ENCODE measurements around the gene CDKAL1.

CDKAL1 gene

DNA sequence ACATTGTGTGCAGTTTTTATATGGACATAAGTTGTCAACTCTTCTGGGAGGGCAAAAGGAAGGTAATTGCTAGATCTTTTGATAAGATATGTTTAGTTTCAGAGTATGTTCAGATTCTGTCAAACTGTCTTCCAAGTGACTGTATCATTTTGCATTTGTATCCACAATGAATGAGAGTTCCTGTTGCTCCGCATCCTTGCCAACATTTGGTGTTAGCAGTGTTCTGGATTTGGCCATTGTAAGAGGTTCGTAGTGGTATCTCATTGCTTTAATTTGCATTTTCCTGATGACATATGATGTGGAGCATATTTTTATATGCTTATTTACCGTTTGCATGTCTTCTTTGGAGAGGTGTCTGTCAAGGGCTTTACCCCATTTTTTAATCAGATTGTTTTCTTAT lies 150.2 kb downstream of the CDKAL1 start:
- no peak for DNase-seq

DNA sequence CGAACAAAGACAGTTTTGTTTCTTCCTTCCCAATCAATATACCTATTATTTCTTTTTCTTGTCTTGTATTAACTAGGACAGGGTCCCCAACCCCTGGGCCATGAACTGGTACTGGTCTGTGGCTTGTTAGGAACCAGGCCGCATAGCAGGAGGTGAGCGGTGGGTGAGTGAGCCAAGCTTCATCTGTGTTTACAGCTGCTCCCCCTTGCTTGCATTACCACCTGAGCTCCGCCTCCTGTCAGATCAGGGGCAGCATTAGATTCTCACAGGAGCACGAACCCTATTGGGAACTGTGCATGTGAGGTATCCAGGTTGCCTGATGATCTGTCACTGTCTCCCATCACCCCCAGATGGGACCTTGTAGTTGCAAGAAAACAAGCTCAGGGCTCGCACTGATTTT lies 151.9 kb downstream of the CDKAL1 start:
- peak; percentile 74 for DNase-seq

DNA sequence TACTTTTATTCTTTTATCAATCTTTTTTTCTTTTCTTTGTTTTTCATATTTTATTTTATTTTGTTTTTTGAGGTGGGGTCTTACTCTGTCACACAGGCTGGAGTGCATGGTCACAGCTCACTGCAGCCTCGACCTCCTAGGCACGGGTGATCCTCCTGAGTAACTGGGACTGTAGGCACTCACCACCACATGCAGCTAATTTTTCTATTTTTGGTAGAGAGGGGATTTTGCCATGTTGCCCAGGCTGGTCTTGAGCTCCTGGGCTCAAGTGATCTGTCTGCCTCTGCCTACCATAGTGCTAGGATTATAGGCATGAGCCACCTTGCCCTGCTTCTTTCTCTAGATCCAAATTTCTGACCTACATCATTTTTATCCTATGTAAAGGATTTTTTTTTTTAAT lies 153.2 kb downstream of the CDKAL1 start:
- DNase-seq: no peak

DNA sequence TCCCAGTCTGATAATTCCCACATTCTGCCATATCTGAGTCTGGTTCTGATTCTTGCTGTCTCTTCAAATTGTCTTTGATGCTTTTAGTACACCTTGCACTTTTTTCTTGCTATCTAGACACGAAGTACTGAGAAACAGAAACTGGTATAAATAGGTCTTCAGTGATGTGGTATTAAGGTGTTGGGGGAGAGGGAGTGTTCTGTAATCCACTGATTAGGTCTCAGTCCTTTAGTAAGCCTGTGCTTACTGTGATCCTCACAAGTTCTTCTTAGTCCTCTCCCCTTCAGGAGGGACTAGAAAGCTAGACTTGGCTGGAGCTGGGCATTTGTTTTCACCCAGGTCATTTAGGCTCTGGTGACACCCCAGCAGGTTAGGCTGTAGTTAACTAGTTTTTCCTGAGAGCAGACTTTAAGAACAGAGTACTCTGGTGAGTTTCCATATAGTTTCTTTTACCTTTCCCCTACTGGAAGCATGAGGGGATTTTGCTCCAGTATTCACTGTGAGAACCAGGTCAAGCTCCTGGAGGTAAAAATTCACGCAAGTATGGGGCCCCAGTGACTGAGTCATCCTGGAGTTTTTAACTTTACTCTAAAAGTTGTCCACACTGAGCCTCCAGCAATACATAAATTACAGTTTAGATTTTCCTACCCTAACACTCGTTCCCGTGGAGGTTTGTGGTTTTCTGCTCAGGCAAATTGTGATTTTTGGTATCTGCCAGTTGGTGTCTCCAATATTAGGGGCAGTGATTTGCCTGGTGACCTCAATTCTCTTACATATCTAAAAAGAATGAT lies 154.6 kb downstream of the CDKAL1 start:
- peak; percentile 39 for DNase-seq

DNA sequence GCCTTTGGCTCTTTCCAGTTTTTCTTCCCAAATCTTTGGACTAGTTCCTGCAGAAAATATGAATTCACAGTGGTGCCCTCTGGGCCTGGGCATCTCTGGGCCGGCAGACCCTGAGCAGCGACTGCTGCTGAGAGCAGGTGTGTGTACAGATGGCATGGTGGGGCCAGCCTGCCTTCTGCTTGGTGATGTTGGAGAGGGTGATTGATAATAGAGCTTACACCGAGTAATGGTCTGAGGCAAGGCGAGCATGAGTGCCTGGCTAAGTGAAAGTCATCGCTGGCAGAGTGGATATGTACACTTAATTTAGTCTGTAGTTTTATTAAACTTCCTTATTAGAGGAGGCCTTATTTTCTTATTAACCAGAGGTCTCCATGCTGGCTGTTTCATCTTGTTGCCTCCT lies 156.9 kb downstream of the CDKAL1 start:
- peak; percentile 78 for DNase-seq

DNA sequence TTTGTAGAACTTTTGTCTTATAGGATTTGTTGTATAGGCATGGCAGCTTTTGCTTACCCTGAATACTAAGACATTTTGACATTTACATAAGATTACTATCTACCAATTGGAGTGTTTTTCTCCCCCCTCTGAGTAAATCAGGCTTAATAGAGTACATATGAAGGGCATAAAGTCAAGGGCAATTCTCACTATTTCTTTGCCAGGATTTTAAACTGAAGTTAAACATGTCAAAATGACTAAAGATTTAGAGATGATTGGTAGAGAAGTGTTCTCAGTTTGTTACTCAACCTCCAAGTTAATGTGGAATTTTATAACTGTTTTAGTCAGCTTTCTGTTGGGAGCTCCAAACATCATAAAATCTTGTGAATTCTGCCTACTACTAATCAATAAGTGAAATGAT lies 157.8 kb downstream of the CDKAL1 start:
- no peak for DNase-seq

DNA sequence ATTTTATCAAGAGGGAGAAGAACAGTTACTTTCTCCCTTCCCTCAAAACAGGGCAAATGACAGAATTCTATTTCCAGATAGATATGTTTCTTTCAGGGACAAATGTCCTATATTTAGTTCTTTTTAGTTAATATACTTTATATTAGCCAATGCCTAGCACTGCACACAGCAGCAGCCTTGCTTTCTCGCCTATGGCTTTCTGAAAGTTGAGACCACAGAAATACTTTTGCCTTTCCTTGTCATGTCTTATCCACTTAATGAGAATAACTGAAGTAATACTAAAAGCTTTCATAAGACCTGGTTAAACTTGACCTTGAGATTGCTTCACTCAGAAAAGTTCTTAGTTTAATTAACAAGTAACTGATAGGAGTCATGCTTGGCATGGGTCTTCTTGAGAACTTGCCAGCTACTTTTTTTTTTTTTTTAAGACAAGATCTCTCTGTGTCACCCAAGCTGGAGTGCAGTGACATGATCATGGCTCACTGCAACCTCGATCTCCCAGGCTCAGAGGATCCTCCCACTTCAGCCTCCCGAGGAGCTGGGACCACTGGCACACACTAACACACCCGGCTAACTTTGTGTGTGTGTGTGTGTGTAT lies 159.3 kb downstream of the CDKAL1 start:
- no peak for DNase-seq

DNA sequence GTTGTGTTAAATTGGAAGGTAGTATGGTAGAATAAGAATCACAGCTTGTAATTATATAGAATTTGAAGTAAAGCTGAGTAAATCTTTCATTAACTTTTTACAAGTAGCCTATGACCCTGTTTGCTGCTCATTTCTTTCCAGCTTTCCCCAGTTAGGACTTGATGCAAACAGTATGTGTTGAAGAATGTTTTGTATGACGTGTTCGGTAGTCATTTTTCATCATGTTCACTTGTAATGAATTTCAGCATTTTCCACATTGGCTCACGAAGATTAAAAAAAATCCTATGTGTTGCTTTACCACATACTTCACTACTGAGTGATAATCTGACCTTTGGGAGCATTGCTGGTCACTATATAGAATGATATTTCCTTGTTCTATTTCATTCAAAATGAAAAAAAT lies 162.4 kb downstream of the CDKAL1 start:
- no peak for DNase-seq

DNA sequence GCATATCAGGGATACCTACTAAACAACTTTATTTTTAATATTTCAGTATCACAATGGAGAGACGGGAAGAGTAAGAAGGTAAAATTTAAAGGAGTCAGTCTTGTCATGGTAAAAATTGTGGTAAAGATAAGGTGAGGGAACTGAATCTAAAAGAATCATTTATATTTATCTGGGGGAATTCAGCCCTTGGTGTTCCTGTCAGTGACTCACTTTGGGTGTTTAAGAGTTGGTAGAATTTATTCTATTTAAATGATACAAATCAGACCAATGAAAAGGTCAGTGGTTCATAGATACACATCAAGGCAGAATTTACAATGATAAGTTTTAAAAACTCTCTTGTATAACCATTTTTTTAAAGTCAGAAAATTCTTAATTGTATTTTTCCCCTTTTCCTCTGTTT lies 164.4 kb downstream of the CDKAL1 start:
- DNase-seq: no peak

DNA sequence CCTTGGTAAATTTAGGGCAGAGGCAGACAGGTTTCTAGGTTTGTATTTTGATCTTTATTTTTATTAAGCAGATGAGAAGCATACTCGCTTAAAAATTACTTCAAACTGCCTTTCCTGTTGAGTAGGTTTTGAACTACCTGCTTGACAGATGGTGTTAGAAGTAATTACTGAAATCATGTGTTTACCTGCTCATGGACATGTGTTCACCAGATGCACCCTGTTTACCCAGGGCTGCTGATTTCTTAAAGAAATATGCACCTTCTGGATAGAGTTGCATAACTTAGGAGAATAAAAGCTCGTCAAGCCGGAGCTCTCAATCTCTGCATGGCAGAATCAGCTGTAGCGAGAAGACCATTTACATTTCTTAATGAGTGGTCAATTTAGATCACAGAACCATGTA lies 165.1 kb downstream of the CDKAL1 start:
- DNase-seq: peak; percentile 77

DNA sequence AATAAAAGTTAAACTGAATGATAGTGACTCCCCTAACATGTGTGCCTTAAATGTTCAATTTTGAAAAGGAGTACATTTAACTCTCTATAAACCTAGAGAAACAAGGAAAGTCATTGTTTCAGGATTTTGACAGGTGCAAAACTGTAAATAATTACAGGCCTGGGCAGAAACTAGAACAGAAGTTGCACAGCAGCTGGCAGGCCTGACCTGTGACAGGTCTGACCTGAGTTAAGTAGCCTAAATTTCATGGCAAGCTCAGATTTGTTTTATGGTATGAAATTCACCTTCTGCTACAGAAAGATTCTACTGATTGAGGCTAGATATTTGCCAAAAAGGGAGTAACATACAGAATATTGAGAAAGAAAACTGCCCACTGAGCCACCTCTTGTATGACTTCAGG lies 166.1 kb downstream of the CDKAL1 start:
- no peak for DNase-seq

DNA sequence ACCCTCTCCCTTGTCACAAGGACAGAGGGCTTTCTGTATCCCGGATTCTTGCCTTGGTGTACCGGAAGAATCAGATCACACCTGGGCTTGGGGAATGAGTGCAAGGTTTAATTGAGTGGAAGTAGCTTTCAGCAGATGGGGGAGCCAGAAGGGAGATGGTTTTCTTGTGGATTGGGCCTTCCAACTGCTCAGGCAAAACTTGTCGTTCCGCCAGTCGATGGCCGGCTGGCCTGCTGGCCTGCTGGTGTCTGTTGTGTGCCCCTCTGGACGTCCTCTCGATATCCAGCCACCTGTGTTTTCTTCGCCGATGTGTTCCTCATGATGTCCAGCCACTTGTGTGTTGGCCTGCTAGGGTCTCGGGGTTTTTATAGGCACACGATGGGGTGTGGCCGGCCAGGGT lies 168.1 kb downstream of the CDKAL1 start:
- DNase-seq: no peak

DNA sequence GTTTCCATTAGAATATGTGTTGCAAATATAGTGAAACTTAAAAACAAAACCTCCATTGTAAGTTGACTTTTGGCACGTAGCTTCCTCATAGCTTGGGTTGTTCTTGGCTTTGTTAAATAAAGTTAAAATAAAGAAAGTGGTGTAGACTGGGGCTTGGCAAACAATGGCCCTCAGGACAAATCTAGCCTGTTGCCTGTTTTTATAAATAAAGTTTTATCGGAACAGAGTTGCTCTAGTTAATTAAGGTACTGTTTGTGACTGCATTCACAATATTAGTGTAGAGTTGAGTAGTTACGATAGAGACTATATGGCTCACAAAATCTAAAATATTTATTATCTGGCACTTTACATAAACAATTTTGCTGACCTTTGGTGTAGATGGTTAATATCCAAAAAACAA lies 168.8 kb downstream of the CDKAL1 start:
- DNase-seq: no peak

DNA sequence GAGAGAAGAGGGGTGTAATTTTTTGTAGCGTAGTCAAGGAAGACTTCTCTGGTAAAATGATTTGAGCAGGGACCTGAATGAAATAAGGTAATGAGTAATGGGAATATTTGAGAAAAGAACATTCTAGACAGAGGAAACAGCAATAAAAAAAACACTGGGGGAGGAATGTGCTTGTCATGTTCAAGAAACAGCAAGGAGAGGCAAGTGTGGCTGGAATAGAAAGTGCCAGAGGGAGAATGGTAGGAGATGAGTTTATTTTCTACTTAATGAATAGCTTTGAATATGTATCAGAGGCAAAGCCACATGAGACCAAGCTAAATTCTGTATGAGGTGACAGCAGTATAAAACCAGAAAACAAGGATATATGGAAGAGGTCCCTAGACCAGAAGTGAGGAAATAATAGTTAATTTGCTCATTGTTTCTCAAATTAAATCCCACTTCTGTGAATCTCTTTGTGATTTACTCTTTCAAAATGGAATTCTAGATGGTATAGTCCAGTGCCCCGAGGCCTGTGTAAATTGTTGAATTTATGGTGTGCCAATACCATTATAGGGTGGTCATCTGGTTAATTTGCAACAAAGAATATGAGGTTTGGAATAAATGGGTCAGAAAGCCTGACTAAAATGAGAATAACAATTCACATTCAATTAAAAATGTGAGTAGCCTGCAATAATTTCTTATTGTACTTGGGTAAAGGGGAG lies 170.2 kb downstream of the CDKAL1 start:
- DNase-seq: no peak

DNA sequence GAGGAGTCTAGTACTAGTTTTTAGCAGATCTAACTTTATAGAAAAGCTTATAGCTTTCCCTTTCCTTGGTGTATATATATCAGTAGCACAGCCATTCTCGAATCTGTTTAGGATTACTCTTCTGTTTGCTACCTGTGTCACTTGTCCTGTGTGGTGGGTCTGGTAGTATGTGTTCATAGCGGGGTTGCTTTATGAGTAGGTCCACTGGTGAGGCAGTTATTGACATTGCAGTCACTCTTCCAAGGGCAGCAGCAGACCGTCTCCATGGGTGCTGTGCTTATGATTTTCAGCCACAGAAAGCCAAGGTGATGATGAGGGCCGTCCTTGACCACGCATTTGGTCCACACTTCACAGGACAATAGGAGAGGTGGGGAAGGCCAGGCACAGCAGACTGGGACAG lies 171.5 kb downstream of the CDKAL1 start:
- peak; percentile 35 for DNase-seq

DNA sequence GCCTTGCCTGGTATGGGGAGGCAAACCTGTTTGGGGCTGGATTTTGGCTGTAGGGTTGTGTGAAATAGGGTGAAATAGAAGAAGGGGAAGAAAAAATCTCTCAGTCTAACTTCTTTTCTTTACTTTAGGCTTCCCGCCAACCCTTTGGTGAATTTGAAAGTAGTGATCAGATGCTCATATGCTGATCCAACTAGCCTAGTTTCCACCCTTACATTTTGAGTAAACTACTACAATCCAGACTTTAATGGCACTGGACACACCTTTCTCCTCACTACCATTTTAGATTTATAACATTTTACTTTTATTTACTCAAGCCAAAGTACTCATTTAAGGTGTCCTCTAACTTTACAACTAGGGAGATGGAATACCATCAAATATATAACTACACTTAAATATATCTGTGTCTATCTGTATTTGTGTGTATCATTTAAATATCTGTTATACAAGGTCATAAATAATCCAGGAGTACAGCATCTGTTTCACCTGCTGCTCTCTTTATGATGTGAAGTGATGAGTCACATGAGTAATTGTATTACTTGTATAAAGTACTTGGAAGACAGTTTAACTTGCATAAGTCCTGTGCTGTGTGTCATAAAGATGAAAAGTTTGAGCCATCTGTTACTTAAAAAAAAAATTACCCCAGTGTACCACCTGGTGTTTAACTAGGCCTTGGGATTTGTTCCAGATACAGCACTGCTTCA lies 172.1 kb downstream of the CDKAL1 start:
- DNase-seq: peak; percentile 39

DNA sequence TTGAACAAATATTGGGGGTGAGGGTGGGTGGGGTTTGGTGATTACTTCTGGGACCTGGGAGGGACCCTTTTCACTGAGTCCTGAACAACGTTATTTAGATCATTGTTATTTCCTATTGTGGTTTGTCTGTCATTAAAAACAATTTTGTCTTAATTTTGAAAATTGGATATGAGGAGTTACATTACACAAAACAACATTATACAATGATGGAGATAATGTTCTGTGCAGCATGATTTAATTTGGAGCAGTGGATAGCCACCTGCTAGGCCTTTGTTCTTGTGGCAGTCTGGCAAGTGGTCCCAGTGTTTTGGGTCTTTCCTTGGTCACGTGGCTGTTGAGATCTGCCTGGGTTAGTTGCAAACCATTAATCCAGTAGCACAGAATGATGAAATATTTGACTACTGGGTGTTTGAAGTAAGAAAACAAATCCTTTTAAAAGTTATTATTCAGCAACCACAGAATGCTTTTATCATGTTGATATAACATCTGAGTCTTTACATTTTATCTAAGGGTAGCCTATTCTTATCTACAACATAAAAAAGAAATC lies 172.8 kb downstream of the CDKAL1 start:
- DNase-seq: peak; percentile 37

DNA sequence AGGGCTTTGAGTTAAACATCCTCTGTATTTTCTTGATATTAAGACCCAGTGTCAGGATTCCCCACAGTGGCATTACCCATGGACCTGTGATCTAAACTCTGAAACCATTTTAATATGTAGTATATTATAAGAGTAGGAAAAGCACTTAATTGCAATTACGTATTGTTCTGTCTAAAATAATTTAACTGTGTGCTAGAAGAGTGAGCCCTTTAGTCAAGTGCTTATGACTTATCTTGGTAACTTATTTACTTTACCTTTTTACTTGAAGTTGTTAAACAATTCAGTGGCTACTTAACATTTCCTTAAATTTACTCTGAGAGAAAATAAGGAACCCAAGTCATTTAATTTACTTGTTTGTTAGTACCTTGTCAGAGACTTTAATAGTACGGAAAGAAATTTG lies 173.6 kb downstream of the CDKAL1 start:
- no peak for DNase-seq

DNA sequence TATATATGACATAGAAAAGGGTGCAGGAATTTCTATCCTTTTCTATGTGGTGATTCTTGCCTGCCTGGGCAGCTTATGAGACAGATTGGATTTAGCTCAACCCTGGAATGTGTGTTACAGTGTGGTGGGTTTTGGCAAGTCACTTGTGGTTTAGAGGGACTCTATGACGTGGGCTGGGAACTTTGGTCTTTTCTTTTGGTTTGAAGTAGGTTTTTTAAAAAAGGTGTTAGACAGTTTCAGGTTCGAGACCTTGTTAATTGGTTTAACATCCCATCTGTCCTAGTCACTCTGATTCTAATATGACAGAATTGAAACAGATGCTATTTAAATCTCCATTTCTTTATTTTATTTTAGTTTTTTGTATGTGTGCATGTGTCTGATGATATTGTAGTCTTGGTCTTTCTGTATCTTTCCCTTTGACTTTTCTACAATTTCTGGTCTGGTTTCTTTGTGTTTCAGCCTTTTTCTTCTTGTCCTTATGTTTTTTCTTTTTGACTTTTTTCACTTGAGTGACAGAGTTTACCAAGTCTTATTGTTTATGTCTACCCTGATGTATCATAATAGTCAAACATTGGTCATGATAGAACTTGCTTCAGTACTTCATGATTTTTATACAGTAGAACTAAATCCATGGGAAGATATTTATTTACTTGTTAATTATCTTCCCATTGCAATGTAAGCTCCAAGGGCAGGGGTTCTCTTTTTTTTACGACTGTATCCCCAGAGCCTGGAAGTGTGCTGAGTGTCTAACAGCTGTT lies 174.3 kb downstream of the CDKAL1 start:
- no peak for DNase-seq

DNA sequence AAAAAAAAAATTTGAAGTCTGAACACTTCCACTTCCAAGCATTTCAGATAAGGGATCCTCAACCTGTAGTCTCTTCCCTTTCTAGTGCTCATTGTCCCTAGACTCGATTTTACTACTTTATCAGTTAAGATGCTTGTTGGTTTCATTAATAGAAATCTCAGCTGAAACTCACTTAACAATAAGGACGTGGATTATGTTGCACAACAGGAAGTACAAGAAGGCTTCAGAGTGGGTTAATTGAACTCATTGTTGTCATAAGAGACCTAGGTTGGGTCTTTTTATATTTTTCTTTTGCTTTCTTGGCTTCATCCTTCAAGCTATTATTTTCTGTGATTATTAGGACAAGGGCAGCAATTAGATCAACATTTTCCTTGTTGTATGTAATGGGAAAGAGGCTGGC lies 175.2 kb downstream of the CDKAL1 start:
- DNase-seq: no peak

DNA sequence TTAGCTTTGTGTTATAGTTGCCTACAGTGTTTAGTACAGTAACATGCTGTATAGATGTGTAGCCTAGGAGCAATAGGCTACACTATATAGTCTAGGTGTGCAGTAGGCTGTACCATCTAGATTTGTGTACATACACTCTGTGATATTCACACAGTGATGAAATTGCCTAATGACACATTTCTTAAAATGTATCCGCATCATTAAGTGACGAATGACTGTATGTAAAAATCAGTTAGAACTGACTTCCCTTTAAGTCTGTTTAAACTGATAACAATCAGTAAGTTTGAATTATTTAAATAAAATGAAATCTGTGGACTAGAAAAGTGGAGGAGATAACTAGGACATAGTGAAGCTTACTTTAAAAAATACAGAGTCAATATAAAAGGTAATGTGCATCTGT lies 176.1 kb downstream of the CDKAL1 start:
- no peak for DNase-seq

DNA sequence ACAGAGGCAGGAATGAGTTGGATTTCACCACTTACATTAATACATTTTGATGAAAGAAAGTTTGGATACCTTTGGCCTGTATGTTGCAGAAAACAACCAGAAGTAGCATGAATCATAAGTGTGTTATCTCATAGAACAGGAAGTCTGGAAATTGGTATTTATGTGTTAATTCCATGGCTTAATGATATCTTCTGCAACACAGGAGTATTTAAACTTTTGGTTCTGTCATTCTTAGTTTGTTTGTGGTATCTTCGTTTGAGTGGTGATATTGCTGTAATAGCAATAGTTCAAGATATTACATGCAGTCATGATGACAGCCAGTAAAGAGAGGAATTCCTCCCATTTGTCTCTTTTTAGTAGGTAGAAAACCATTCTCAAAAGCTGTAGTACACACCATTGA lies 177.3 kb downstream of the CDKAL1 start:
- no peak for DNase-seq

DNA sequence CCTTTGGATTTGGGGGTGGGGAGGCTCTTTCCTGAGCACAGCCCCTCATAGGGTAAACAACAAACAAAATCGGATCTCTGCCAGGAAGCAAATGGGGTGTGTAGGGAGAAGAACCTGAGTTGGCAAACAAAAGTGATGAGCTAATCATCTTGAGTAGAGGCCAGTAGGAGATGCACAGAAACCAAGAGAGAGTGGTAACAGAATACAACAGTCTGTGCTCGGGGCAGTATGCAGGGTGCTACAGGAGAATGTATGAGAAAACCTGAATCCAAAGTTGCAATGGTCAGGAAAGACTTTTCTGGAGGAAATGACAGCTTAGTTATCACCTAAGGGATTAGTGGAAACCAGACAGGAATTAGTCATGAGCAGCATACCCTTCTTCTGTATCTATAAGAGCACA lies 177.8 kb downstream of the CDKAL1 start:
- DNase-seq: peak; percentile 29

Measured in NCI-H2029 (cell line).